SK-N-SH treated with all-trans-retinoic acid at 6 μM for 48 hours (cell line): Measurements from ENCODE around the gene CYBA.

Experiments used
- ARNTL ChIP-seq: fragments of 450-650 bp; formaldehyde crosslinking; IDR thresholded peaks from 2 replicates; pipeline ENCODE4 v1.5.0; 2020; ENCODE audit warnings: low read depth, mild to moderate bottlenecking, moderate library complexity, borderline replicate concordance
- CSDC2 ChIP-seq: fragments of 250-450 bp; sonication (Bioruptor Pico); IDR thresholded peaks from 2 replicates; pipeline ENCODE4 v1.5.0; 2020; ENCODE audit warnings: mild to moderate bottlenecking, moderate library complexity
- PATZ1 ChIP-seq: fragments of 250-450 bp; sonication (Bioruptor Pico); IDR thresholded peaks from 2 replicates; pipeline ENCODE4 v1.8.0; 2020; ENCODE audit warnings: mild to moderate bottlenecking, moderate library complexity, borderline replicate concordance
- POU6F1 ChIP-seq: fragments of 250-450 bp; sonication (Bioruptor Pico); IDR thresholded peaks from 2 replicates; pipeline ENCODE4 v1.8.0; 2021; ENCODE audit warnings: low read depth, mild to moderate bottlenecking, moderate library complexity, borderline replicate concordance
- ZNF8 ChIP-seq: fragments of 450-650 bp; formaldehyde crosslinking; IDR thresholded peaks from 2 replicates; pipeline ENCODE4 v1.5.0; 2020; ENCODE audit warnings: mild to moderate bottlenecking, moderate library complexity
- TF ChIP-seq, protein P1 (sequence below): fragments of 250-450 bp; sonication (Bioruptor Pico); IDR thresholded peaks from 2 replicates; pipeline ENCODE4 v1.5.1; 2020; ENCODE audit warnings: low read depth, mild to moderate bottlenecking, moderate library complexity

DNA sequence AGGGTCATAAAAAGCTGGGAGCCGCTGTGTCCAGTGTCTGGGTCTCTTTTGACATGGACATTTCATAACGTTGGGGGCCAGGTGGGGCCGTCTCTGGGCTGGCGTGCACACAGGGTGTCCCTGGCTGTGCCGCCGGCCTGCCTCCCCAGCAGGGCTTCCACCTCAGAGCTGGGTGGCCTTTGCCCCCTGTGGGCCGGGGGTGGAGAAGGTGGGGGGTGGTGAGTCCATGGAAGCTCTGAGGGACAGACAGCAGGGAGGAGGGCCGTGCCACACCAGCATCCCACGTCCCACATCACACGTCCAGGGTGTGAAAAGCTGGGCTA, 36.4 kb upstream of the CYBA start:
- TF ChIP-seq ZNF8 (CRISPR knock-in tag), result no peak
- TF ChIP-seq, protein P1, sequence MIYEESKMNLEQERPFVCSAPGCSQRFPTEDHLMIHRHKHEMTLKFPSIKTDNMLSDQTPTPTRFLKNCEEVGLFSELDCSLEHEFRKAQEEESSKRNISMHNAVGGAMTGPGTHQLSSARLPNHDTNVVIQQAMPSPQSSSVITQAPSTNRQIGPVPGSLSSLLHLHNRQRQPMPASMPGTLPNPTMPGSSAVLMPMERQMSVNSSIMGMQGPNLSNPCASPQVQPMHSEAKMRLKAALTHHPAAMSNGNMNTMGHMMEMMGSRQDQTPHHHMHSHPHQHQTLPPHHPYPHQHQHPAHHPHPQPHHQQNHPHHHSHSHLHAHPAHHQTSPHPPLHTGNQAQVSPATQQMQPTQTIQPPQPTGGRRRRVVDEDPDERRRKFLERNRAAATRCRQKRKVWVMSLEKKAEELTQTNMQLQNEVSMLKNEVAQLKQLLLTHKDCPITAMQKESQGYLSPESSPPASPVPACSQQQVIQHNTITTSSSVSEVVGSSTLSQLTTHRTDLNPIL (CRISPR knock-in tag), result no peak
- no peak for TF ChIP-seq CSDC2 (CRISPR knock-in tag)
- no peak for TF ChIP-seq POU6F1
- TF ChIP-seq PATZ1, result no peak
- no peak for TF ChIP-seq ARNTL (CRISPR knock-in tag)
